Stimulated activated CD4-positive, alpha-beta T cell treated with anti-CD3 and anti-CD28 coated beads, Interleukin-1b, Interleukin-23, amount 100 ng/mL, for 24 hours (primary cell): ENCODE data around the gene ZIC4.

Experiments used
- DNase-seq, 4 experiments: peaks; one replicate each; pipeline ENCODE4 v3.0.0-alpha.2; 2020; ENCODE audit warnings: low read depth in 4 of 4, low spot score in 1 of 4

ZIC4 gene

GRCh38 chr3:147391781-147392624 is 14.3 kb downstream of the ZIC4 start:
- DNase-seq, result no peak

GRCh38 chr3:147390589-147391569 is 15.5 kb downstream of the ZIC4 start:
- no peak for DNase-seq

- no peak for DNase-seq
Observed at GRCh38 chr3:147389717-147390116, 16.6 kb downstream of the ZIC4 start.

GRCh38 chr3:147388700-147389580 is 17.4 kb downstream of the ZIC4 start:
- no peak for DNase-seq

DNA sequence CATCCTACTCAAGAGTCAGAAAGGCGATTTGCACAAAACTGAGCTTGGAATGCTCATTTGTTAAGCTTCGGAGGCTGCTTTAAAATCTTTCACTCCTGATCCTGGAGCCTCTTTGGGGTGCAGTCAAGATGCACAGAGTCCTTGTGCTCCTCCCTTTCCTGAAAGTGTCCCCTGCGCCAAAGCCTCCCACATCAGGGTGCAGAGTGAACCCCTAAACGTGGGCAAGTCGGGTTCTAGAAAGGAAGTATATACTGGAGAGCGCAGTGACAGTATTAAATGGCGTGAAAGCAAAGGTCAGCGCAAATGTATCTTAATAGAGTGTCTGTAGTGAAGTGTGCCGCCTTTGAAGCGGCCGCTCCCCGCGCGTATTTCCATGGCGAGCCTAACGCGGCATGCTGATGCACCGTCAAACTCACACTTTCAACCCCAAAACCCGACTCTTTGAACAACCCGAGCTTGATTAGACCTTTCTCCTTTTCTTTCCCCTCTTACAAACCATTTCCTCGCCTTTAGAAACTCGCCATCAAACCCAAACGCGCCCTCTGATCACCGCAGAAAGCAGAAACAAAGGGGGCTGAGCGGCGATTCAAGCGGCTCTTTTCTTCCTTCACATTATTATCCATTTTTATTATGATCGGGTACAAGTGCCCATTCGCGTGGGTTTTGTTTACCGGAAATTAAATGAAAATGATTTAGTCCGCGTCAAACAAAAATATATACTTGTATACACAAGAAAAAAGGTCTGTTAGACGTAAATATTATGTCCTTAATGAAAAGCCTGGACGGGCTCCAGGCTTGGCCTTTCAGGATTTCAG is 18.3 kb downstream of the ZIC4 start:
- DNase-seq, result no peak

GRCh38 chr3:147387291-147387884 is 19.0 kb downstream of the ZIC4 start:
- DNase-seq, result no peak

- no peak for DNase-seq
Observed at GRCh38 chr3:147385059-147386012, 21.0 kb downstream of the ZIC4 start.

GRCh38 chr3:147384210-147385058 is 21.9 kb downstream of the ZIC4 start:
- DNase-seq, result no peak

- no peak for DNase-seq
Observed at GRCh38 chr3:147383617-147384016, 22.7 kb downstream of the ZIC4 start.

- no peak for DNase-seq
Observed at GRCh38 chr3:147381596-147381995, 24.7 kb downstream of the ZIC4 start.

- no peak for DNase-seq
Observed at GRCh38 chr3:147380977-147381376, 25.4 kb downstream of the ZIC4 start.

GRCh38 chr3:147380387-147380951 is 25.9 kb downstream of the ZIC4 start:
- DNase-seq, result no peak

DNA sequence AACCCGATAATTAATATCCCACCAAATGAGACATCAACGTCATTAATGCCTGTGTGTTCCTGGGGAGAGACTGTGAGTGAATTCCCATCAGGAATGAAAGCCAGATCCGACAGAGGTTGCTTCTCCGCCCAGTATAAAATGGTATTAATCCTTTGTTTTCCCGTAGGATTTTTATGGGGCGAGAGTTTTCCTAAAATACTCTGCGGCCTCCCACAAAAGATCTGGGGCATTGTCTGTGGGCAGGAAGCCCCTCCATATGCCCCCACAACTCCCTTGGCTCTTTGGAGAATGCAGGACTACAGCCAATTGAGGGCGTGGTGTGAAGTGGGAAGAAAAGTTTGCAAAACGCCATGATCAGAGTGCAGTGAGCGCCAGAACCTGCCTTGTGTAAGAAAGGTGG is 26.7 kb downstream of the ZIC4 start:
- DNase-seq, result no peak

GRCh38 chr3:147377412-147378367 is 28.7 kb downstream of the ZIC4 start:
- no peak for DNase-seq

DNA sequence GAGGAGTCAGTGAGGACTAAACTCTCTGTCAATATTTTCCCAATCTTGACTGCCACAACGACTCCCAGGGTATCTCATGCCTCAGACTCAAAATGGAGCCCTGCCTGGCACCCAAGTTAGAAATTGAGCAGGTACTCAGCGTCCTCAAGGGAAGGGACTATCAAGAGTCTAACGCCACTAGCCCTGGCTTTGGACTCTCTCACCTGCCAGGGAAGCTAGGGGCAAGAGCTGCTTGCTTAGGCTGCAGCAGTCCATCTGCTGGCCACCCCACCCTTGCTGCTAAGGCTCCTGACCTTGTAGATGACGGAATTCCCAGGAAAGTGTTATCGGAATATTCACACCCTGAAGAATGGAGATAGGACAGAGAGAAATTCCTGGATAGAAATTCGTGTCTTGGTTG is 33.0 kb downstream of the ZIC4 start:
- no peak for DNase-seq

GRCh38 chr3:147372525-147373027 is 33.8 kb downstream of the ZIC4 start:
- no peak for DNase-seq
